Measurements from ENCODE around the gene LAMB4.

DNA sequence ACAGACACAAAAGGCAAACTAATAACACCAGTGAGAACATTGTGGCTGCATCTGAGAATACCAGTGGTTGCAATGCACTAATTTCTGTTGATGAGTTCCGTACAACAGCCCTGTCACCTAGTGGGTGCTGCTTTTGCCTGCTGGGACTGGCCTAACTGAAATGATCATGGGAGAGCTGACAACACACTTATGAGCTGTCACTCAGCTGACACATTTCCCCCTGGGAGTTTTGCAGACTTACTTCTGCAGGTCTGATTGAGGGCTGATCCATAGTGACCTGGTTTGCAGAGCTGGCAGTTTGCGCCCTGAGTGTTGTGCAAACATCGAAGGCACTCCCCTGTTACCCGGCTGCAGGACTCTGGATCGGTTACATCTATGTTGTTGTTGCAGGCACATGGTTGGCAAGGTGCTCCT lies 66.6 kb downstream of the LAMB4 start:
- TF ChIP-seq, protein P1, sequence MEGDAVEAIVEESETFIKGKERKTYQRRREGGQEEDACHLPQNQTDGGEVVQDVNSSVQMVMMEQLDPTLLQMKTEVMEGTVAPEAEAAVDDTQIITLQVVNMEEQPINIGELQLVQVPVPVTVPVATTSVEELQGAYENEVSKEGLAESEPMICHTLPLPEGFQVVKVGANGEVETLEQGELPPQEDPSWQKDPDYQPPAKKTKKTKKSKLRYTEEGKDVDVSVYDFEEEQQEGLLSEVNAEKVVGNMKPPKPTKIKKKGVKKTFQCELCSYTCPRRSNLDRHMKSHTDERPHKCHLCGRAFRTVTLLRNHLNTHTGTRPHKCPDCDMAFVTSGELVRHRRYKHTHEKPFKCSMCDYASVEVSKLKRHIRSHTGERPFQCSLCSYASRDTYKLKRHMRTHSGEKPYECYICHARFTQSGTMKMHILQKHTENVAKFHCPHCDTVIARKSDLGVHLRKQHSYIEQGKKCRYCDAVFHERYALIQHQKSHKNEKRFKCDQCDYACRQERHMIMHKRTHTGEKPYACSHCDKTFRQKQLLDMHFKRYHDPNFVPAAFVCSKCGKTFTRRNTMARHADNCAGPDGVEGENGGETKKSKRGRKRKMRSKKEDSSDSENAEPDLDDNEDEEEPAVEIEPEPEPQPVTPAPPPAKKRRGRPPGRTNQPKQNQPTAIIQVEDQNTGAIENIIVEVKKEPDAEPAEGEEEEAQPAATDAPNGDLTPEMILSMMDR (conservative IDR thresholded peaks at IDR 0.05; ENCODE audit: low read depth in 2 of 2), result no peak
- TF ChIP-seq, protein P2, sequence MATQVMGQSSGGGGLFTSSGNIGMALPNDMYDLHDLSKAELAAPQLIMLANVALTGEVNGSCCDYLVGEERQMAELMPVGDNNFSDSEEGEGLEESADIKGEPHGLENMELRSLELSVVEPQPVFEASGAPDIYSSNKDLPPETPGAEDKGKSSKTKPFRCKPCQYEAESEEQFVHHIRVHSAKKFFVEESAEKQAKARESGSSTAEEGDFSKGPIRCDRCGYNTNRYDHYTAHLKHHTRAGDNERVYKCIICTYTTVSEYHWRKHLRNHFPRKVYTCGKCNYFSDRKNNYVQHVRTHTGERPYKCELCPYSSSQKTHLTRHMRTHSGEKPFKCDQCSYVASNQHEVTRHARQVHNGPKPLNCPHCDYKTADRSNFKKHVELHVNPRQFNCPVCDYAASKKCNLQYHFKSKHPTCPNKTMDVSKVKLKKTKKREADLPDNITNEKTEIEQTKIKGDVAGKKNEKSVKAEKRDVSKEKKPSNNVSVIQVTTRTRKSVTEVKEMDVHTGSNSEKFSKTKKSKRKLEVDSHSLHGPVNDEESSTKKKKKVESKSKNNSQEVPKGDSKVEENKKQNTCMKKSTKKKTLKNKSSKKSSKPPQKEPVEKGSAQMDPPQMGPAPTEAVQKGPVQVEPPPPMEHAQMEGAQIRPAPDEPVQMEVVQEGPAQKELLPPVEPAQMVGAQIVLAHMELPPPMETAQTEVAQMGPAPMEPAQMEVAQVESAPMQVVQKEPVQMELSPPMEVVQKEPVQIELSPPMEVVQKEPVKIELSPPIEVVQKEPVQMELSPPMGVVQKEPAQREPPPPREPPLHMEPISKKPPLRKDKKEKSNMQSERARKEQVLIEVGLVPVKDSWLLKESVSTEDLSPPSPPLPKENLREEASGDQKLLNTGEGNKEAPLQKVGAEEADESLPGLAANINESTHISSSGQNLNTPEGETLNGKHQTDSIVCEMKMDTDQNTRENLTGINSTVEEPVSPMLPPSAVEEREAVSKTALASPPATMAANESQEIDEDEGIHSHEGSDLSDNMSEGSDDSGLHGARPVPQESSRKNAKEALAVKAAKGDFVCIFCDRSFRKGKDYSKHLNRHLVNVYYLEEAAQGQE (IDR thresholded peaks at IDR 0.05; ENCODE audit: unreplicated experiment), result no peak
- TF ChIP-seq POLR2AphosphoS5 (IDR thresholded peaks at IDR 0.05; ENCODE audit: low read depth) (no peak), NANOG (IDR thresholded peaks at IDR 0.05; ENCODE audit: borderline replicate concordance) (no peak), EZH2 (IDR thresholded peaks at IDR 0.05; ENCODE audit: low read depth, unreplicated experiment) (no peak), JUNB (IDR thresholded peaks at IDR 0.05; ENCODE audit: unreplicated experiment) (no peak), EZH2phosphoT487 (IDR thresholded peaks at IDR 0.05; ENCODE audit: unreplicated experiment) (no peak)

Data from GM23338 (cell line).